Fibroblast of mammary gland (primary cell): ENCODE measurements around the gene GNL3.
"Not testable (repeated sequence)": the region's sequence is repeated elsewhere in the genome, so short reads cannot be mapped to it uniquely, and the experiment has no call there.

ENCODE experiments used
- DNase-seq: peaks from one replicate; pipeline ENCODE4 v3.0.0-alpha.2; 2010; ENCODE audit warnings: low read depth
- H3K4me3 ChIP-seq: 2 replicates; pipeline ENCODE4 v1.5.1; 2011; ENCODE audit warnings: low read depth, mild to moderate bottlenecking, low read length, moderate library complexity; ENCODE audit not compliant: control insufficient read depth
- CTCF ChIP-seq: conservative IDR thresholded peaks from 2 replicates; pipeline ENCODE4 v1.5.1; 2011; ENCODE audit warnings: low read depth, low read length, inconsistent platforms; ENCODE audit not compliant: control insufficient read depth, insufficient read depth

Gene GNL3

GRCh38 chr3:52655895-52656294 lies 29.9 kb upstream of the GNL3 start:
- no peak for TF ChIP-seq CTCF
- H3K4me3 ChIP-seq = no peak overlapping the region
- no peak for DNase-seq

- H3K4me3 ChIP-seq = no peak overlapping the region
- no peak for TF ChIP-seq CTCF
- no peak for DNase-seq
These were observed 25.8 kb upstream of the GNL3 start for GRCh38 chr3:52660046-52660445.

GRCh38 chr3:52663098-52663497 lies 22.7 kb upstream of the GNL3 start:
- no peak overlapping the region for H3K4me3 ChIP-seq
- no peak for TF ChIP-seq CTCF
- DNase-seq = no peak

- H3K4me3 ChIP-seq = no peak overlapping the region
- TF ChIP-seq CTCF = no peak
- DNase-seq = peak; percentile 100
These were observed 15.0 kb upstream of the GNL3 start for GRCh38 chr3:52670621-52671521.

- no peak overlapping the region for H3K4me3 ChIP-seq
- TF ChIP-seq CTCF = no peak
- no peak for DNase-seq
These were observed 14.2 kb upstream of the GNL3 start for GRCh38 chr3:52671676-52672075.

- not testable (repeated sequence) for H3K4me3 ChIP-seq, DNase-seq
These were observed 9.6 kb upstream of the GNL3 start for GRCh38 chr3:52676201-52676600.

GRCh38 chr3:52678265-52679198 lies 7.3 kb upstream of the GNL3 start:
- DNase-seq = no peak
- TF ChIP-seq CTCF = no peak

More at GRCh38 chr3:52678265-52679198, 7.3 kb upstream of the GNL3 start:
- H3K4me3 ChIP-seq = no peak overlapping the region
